GM04503 (cell line): ENCODE results near the gene MTUS2.
"Not testable (repeated sequence)": the region's sequence is repeated elsewhere in the genome, so short reads cannot be mapped to it uniquely, and the experiment has no call there.

Source experiments
- DNase-seq: peaks from one replicate; pipeline ENCODE4 v3.0.0-alpha.2; 2012; ENCODE audit warnings: low read depth

Gene MTUS2

DNA sequence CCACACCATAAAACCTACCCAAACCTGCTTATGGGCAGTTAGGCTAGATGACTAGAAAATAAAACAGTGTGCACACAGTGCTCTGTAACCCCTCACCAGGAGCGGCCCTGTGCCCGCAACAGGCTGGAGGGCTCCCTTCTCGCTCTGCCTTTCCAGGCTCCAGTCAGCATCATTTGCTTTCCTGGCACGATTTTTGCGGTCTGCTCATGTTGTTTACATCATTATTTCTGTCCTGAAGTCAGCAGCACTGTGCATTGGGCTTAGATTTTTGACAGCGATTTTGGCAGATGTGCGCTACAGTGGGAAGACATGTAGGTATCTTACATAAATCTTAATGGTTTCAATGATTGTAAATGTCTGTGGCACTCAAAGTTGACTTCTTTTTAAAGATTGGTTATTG is 344.0 kb downstream of the MTUS2 start:
- DNase-seq, result no peak

DNA sequence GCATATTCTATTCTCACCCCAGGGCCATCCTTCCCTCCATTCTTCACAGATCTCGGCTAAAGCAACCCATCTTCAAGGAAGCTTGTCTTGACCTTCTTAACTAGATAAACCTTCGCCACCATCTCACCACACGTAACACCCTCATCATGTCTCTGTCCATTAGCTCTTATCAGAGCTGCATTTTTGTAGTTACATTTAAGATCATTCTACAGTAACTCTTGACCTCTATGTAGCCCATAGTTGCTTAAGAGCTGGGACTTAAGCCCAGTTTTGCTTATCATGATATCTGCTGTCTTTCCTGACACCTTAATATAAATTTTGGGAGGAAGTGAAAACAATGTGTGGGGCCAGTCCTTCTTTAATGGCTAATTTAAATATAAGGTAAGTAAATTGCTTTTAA is 345.1 kb downstream of the MTUS2 start:
- no peak for DNase-seq

DNA sequence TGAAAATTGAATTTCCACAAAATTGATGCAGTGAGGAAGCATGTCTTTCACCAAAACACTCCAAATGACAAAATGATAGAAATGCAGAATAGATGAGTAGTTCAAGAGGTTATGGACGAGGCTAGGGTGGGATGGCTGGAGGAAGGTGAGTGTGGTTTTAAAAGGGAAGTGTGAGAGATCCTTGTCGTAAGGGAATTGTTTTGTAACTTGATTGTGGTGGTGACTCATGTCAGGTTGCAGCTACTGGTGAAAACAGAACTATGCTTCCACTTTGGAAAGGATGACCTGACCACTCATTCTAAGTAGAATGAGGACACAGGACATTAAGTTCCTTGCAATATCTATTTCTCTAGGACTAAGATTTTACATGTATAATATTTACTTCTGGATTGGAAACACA is 345.7 kb downstream of the MTUS2 start:
- no peak for DNase-seq

DNA sequence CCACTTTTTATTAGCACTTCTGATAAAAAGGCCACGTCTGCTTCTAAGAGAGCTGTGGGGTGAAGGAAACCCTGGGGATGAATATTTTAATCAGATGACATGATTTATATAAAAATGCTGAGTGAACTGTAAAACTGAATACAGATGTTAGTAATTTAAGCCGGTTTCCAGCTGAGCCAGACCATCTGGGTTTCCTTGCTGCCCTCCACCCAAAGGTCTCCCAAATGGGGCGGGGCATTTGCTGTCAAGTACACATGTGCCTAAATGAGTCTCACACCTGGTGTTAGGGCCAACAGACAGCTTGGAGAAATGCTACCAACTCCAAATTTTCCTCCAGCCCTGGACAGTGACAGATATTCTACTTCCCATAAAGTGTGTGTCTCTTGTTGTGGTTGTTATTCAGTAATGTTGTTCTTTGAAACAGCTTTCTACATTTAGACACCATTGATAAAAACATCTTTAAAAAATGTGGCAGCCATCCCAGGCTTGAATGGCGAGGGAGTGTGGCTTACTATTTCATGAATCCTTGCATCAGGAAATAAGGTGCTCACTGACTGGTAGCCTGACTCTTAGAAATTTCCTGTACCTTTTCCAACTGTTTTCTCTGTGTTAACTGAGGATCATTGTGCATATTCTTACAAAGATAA is 350.4 kb downstream of the MTUS2 start:
- DNase-seq, result no peak

DNA sequence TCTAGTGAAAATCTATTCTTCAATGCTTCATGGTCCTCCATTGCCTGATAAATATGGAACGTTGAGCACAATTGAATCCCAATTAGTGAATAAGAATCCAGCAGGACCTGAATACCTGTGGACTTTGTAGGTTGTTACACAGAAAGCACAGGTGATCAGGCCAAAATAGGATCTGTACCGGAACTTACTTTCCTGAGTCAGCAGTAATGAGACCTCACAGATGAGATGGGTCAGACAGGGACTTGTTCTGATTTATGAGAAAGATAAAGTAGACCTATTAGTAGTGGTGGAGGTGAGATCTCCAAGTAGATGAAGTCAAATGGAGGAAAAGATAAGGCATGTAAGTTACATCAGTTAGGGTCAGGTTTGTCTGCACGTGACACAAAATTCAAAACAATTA is 351.1 kb downstream of the MTUS2 start:
- DNase-seq, result no peak

DNA sequence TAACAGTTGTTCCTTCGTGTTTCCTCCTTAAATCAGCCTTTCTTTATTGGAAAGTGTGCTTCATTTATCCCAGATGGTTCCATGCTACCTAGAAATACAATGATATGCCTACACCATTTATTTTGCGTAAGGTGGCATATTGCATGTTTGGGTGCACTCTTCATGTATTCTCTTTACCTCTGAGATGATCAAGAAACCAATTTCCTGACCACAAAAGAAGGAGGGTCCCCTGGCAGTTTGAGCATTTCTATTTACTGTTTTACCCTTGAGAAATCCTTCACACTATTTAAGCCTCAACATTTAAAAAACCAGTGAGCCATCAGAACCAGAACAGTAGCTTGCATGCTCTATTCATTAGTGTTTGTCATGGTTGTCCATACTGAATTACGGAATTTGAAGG is 354.0 kb downstream of the MTUS2 start:
- no peak for DNase-seq

DNA sequence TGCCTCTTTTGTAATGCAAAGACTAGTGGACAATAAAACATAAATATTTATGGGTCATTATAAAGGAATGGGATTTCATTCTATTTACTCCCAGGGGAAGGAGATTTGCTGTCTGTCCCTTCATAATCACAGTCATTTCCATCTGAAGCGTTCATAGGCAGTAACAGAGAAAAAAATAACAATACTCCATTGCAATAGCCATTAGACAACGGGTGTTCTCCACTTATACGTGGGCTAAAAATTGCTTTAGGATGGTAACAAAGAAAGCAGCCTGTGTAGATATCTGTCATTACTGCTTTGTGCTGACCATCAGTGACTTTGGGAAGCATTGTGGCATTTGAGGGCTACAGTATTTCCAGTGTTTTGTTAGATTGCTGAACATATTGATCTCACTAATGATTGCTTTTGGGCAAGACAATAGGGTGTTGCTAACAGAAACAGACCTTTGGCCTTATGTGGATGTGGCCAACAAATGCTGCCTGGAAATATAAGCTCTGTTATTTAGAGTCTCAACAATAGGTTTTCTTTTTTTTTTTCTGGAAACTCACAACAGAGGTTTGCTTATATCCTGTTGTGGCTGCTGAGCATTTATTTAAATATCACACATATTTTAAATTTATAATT is 355.2 kb downstream of the MTUS2 start:
- no peak for DNase-seq

DNA sequence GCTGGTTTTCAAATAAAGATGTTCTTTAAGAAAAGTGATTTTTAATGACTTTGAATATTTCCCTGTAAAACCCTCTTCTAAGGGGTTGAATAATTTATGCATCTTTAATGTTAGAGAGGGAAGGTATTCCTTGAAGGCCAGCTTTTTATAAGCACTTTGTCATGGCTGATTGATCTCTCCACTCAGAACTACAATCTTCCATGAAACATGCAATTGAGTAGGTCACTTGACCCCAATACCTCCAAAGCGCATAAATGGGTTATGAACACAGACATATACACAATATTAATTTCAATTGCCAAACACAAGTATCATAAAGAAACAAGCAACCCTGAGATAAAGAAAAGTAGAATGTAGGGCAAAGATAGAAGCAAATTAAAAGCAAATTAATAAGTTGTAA is 359.9 kb downstream of the MTUS2 start:
- no peak for DNase-seq

DNA sequence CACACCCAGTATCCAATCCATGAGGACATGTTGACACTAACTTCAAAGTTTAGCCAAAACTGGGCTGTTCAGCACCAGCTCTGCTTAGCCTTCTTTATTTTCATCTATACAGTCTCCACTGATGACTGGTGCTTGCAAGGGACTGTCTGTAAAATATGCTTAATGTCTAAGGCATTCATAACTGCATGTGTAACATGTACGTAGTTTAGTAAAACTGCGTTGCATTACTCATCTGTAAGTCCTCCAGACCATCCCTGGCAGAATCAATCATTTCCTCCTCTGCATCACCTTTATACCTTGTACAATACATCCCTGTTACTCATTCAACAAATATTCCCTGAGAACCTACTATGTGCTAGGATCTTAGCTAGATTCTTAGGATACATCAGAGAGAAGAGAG is 362.1 kb downstream of the MTUS2 start:
- no peak for DNase-seq

DNA sequence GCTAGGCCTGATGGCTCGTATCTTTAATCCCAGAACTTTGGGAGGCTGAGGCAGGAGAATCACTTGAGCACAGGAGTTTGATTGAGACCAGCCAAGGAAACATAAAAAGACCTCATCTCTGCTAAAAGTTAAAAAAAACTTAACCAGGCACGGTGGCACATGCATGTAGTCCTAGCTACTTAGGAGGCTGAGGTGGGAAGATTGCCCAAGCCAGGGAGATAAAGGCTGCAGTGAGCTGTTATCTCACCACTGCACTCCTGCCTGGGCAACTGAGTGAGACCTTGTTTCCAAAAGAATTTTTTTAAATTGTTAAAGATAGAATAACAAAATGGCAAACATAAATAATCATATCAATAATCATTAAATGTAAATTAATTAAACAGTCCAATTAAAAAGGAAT is 365.8 kb downstream of the MTUS2 start:
- DNase-seq, result no peak

DNA sequence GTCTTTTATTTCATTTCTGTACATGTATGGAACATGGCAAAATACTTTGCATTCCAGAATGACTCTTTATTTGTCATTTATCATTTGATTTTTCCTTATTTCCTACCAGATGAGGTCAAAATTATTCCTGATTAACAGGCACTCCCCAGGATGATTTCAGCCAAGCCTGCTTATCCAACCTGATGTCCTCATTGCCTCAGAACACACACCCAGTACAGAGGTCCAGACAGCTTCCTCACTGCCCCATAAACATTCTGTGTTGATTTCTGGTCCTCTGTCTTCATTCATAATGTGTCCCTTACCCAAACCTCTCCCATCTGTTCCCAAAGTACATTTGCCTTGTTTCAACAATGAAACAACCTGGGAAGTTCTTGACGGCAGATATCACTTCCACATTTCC is 367.4 kb downstream of the MTUS2 start:
- no peak for DNase-seq

DNA sequence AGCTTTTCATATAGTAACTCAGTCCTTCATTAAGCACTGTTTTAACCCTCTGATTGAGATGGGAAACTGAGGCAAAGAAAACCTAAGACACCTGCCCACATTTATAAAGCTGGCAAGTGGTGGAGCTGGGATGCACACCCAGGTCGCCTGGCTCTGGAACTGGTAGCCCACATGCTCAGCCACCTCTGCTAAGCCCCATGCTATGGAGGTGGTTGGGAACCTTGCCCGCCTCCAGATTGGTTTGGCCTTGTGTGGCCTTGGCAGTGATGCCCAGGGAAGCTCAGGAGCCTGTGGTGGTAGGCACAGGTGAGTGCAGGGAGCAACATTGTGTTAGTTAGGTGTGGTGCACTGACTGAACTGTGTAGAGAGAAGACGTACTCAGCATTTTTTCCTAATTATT is 370.2 kb downstream of the MTUS2 start:
- DNase-seq, result no peak

DNA sequence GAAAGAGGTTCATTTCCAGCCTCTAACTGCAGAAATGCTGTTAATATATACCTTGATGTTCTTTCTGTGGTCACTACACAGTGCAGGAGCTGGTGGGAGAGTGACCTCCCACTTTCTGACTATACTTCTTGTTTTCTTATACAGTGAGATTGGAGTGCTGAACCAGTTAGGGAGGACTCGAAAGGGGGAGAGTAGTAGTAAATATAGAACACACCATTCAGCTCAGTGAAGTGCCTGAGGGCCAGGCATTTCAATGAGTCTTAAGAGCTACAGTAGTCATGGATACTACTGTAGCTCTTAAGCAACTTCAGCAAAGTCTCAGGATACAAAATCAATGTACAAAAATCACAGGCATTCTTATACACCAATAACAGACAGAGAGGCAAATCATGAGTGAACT is 372.9 kb downstream of the MTUS2 start:
- DNase-seq, result no peak

DNA sequence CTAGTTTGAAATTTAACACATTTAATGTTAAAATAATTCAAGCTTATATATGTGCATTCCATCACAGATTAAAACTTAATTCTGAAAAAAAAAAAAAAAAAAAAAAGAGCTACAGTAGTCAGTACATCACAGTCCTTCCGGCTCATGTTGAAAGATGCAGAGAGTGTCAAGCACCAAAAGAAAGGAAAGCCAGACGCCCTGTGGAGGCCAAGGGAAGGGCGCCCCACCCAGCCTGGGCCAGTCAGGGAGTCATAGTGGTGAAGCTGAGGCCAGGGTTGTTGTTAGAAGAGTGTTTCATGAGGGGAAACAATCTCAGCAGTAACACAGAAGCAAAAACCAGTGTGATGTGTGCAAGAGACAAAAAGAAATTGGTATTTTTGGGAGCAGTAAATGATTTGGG is 375.3 kb downstream of the MTUS2 start:
- no peak for DNase-seq

DNA sequence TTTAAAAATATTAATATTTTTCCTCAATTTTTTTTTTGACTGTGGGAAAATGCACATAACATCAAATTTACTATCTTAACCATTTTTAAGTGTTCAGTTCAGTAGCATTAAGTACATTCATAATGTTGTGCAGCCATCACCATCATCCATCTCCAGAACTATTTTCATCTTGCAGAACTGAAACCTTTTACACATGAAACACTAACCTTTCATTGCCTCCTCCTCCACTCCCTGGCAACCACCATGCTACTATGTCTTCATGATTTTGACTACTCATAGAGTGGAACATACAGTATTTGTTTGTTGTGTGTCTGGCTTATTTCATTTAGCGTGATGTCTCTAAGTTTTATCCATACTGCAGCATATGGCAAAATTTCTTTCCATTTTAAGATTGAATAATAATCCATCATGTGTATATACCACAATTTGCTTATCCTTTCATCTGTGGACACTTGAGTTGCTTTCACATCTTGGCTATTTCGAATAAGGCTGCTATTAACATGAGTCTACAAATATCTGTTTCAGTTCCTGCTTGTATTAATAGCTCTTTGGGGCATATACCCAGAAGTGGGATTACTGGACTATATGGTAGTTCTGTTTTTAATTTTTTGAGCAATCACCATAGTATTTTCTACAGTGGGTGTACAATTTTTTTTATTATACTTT is 376.4 kb downstream of the MTUS2 start:
- DNase-seq, result no peak

DNA sequence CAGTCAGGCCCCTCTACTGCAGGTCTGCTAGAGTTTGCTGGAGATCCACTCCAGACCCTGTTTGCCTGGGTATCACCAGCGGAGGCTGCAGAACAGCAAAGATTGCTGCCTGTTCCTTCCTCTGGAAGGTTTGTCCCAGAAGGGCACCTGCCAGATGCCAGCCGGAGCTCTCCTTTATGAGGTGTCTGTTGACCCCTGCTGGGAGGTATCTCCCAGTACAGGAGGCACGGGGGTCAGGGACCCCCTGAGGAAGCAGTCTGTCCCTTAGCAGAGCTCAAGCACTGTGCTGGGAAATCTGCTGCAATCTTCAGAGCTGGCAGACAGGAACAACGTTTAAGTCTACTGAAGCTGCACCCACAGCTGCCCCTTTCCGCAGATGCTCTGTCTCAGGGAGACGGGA is 382.6 kb downstream of the MTUS2 start:
- DNase-seq, result not testable (repeated sequence)

DNA sequence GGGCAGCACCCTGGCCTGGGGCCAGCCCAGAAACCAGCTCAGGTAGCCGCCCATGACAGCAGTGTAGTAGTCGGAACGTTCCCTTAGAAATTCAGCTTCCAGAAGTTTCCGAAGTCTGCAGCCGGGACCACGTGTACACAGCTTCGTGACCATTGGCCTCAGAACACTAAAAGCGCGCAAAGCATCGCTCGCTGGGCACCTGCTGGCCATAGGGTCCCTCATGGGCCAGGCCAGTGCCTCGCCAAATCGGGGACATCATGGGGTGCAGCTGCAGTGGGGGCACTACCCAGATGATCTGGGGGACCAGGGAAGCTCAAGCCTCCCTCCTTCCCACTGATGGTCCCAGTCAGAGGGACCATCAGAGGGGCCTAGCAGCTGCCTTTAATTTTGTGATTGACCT is 384.5 kb downstream of the MTUS2 start:
- no peak for DNase-seq

DNA sequence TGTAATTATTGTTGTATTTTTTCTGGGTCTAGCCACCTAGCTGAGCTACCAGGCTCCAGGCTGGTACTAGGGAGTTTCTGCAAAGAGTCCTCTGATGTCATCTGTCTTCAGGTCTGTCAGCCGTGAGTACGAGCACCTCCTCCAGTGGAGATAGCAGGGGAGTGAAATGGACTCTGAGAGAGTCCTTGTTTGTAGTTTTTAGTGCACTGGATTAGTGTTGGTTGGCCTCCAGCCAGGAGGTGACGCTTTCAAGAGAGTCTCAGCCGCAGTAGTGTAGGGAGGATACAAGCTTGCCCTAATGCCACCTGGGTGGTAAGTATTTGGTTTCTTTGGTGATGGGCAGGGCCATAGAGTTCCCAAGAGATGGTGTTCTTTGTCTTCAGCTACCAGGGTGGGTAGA is 390.5 kb downstream of the MTUS2 start:
- no peak for DNase-seq

DNA sequence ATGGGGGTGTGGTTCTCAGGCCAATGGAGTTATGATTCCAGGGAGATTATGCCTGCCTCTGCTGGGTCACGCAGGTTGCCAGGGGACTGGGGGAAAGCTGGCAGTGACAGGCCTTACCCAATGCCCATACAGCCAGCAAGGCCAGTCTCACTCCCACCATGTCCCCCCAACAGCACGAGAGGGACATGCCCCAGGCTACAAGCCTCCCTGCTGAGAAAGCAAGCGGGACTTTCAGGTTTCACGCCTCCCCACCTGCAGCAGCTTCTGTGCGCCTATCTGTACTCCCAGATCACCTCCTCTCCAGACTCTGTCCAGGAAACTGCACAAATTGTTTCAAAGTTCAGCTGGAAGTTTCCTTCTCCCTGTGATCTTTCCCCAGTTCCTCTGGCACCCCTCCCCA is 391.0 kb downstream of the MTUS2 start:
- DNase-seq, result not testable (repeated sequence)

DNA sequence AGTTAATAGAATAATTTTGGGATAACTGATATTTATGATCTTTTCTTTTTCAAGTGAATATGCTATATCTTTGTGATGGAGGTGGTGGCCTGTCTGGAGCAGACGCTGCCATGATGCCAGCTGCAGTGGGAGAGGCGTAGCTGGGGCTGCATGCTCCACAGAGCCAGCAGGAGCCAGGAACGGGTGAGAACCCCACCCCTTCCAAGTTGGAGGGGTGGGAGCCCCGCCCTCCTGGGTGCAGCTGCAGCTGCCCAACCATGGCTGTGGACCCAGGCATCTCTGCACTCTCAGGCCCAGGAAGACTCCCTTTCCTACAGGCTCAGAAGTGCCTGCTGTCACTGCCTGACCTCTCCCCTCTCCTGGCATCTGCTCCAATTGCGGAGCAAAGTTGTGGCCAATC is 402.3 kb downstream of the MTUS2 start:
- no peak for DNase-seq

DNA sequence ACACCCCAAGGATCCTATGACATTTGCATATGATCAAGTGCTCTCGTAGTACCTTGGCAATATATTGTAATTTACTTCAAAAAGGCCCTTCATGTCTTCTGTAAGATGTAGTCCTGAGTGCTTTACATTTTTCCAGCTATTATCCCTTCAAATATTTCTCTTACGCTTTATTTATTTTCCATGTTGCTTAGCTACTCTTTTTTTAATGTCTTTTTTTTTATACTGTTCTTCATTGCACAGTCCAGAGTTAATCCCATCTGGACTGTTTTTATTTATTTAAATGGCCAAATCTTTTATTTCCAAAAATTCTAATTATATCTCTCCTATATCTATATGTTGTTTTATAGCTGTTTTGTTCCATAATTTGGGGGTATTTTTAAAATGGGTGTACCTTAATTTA is 404.1 kb downstream of the MTUS2 start:
- no peak for DNase-seq

DNA sequence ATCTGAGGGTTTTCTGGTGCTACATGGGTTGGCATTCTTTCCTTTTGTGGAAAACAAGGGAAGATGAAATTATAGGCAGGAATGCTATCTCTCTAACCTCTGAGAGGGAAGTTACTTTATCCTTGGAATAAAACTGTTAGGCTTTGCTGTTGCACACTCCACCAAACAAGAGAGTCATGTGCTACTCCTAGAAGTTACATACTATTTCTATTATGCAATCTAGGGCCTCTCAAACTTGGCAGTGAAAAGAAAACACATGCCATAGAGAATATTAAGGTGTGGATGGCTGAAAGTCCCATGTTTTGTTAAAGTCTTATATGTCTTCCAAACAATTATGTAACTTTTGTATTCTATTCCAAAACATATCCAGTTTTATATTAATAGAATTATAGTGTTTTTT is 407.4 kb downstream of the MTUS2 start:
- DNase-seq, result no peak

DNA sequence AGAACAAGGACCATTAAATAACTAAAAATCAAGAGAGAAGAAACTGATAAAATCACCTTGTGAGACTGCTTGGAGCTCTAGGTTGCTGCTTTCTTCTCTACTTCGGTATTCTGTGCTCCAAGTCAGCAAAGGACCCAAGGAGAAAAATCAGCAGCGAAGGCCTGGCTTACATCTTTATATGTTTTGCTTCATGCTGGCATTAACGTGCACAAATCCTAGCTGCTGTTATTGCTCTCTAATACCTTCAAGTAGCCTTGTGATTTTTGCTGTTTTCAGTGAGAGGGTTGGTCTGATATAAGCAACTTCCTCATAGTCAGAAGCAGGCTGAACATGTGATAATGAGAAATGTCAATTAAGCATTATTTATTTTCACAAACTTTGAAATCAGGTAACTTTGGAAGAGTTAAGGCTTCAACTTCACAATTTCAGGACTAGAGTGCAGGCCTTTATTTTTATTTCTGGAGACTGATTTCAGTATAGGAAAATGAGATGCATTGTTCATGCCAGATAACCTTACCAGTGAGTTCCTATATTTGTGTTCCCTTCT is 410.2 kb downstream of the MTUS2 start:
- DNase-seq, result no peak
